NCI-H748 treated with DMSO at 0.1 percent for 48 hours (cell line): ENCODE data around the gene UBE2G1.
A peak's percentile ranks its signal among the peaks of the same experiment; 100 is the strongest.
"Not testable (repeated sequence)": the region's sequence is repeated elsewhere in the genome, so short reads cannot be mapped to it uniquely, and the experiment has no call there.

Experiments
- DNase-seq: peaks from one replicate; lab custom pipeline; 2025; lab: John Stamatoyannopoulos, UW

Gene UBE2G1

GRCh38 chr17:4375039-4375748 is 8.7 kb upstream of the UBE2G1 start:
- no peak for DNase-seq

GRCh38 chr17:4369557-4370230 is 3.2 kb upstream of the UBE2G1 start:
- DNase-seq = no peak

GRCh38 chr17:4368341-4368740 is 1.9 kb upstream of the UBE2G1 start:
- no peak for DNase-seq

GRCh38 chr17:4367177-4367576 is 702 bp upstream of the UBE2G1 start:
- not testable (repeated sequence) for DNase-seq

- DNase-seq = no peak
Measured at GRCh38 chr17:4365628-4366326, 698 bp downstream of the UBE2G1 start.

- DNase-seq = peak; percentile 85
Measured at GRCh38 chr17:4365103-4365627, 1.3 kb downstream of the UBE2G1 start.

- DNase-seq = no peak
Measured at GRCh38 chr17:4364622-4365041, 1.8 kb downstream of the UBE2G1 start.

- DNase-seq = no peak
Measured at GRCh38 chr17:4362141-4362540, 4.3 kb downstream of the UBE2G1 start.

GRCh38 chr17:4358154-4358553 is 8.3 kb downstream of the UBE2G1 start:
- DNase-seq = no peak

- no peak for DNase-seq
Measured at GRCh38 chr17:4357671-4358070, 8.8 kb downstream of the UBE2G1 start.

- no peak for DNase-seq
Measured at GRCh38 chr17:4357030-4357628, 9.3 kb downstream of the UBE2G1 start.

GRCh38 chr17:4354862-4355514 is 11.5 kb downstream of the UBE2G1 start:
- no peak for DNase-seq

GRCh38 chr17:4354206-4354605 is 12.3 kb downstream of the UBE2G1 start:
- no peak for DNase-seq

GRCh38 chr17:4350214-4350613 is 16.3 kb downstream of the UBE2G1 start:
- DNase-seq = not testable (repeated sequence)

GRCh38 chr17:4345581-4346252 is 20.8 kb downstream of the UBE2G1 start:
- DNase-seq = no peak

GRCh38 chr17:4344926-4345325 is 21.5 kb downstream of the UBE2G1 start:
- DNase-seq = no peak

GRCh38 chr17:4342535-4342934 is 23.9 kb downstream of the UBE2G1 start:
- DNase-seq = no peak

GRCh38 chr17:4341616-4341977 is 24.9 kb downstream of the UBE2G1 start:
- no peak for DNase-seq

- no peak for DNase-seq
Measured at GRCh38 chr17:4340914-4341615, 25.4 kb downstream of the UBE2G1 start.

- DNase-seq = no peak
Measured at GRCh38 chr17:4334776-4335584, 31.5 kb downstream of the UBE2G1 start.
